Ovary (tissue), 3 donors: Measurements from ENCODE around the gene TNS3.

Experiments
- CTCF ChIP-seq, 3 donors: fragments of 450-650 bp in 2 of 3; fragments of 200-600 bp in 1 of 3; IDR thresholded peaks; one replicate each; pipeline versions ENCODE4 v1.5.1 to v1.8.0; 2016 to 2022; ENCODE audit warnings: antibody characterized with exemption in 3 of 3, mild to moderate bottlenecking in 1 of 3
- EP300 ChIP-seq: sonication (generic); formaldehyde crosslinking; IDR thresholded peaks from one replicate; pipeline ENCODE4 v1.6.1; 2017; ENCODE audit warnings: antibody characterized with exemption
- POLR2A ChIP-seq: fragments of 450-650 bp; IDR thresholded peaks from one replicate; pipeline ENCODE4 v1.6.1; 2017; ENCODE audit warnings: antibody characterized with exemption, mild to moderate bottlenecking, moderate library complexity
- donor health status: DM: no; HTN: no; CAD: no.

GRCh38 chr7:47586925-47587324, 5.0 kb upstream of the TNS3 start:
- no peak for TF ChIP-seq POLR2A
- no peak for TF ChIP-seq CTCF (IDR thresholded peaks at IDR 0.05)
- no peak for TF ChIP-seq EP300
